ENCODE data around the gene OR2A1.
"Not testable (repeated sequence)": the region's sequence is repeated elsewhere in the genome, so short reads cannot be mapped to it uniquely, and the experiment has no call there.

DNA sequence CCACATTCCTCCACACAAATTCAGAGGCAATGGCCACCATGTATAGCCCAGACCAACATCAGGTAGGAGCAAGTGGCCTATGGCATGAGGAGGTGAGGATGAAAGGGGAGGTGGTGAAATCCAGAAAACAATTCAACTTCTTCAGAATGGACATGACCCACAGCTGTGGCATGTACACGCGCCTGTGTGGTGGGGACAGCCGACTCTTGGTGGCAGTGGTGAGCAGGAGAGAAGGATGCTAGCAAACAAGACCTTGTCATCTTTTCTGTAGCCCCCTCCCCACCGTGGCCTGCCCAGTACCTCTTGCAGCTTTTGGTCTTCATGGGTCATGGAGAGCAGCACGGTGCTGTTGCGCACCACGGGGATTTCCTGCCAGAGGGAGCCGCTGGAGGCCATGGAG, 30.2 kb upstream of the OR2A1 start:
- TF ChIP-seq POLR2A (IDR thresholded peaks at IDR 0.05; ENCODE audit: low read depth, low read length); TAF1 (IDR thresholded peaks at IDR 0.05; ENCODE audit: borderline replicate concordance, low read depth, low read length): not testable (repeated sequence)
